C4-2B (cell line): ENCODE data around the gene CCSER1.

Experiments used
- CTCF ChIP-seq: fragments of 450-650 bp; conservative IDR thresholded peaks from 2 replicates; pipeline ENCODE4 v1.5.1; 2017; ENCODE audit warnings: mild to moderate bottlenecking
- ZFX ChIP-seq: fragments of 450-650 bp; IDR thresholded peaks from 2 replicates; pipeline ENCODE4 v1.6.1; 2017

DNA sequence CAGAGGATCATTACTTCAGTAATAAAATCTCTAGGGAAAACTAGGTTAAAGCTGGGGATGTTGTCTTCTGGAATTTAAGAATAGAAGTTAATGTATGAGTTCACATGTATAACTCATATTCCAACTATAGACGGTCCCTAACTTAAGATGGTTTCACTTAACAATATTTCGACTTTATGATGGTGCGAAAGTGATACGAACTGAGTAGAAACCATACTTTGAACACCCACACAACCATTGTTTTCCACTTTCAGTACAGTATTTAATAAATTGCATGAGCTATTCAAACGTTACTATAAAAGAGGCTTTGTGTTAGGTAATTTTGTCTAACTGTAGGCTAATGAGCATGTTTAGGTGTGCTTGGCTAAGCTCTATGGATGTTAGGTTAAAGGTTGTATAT, 38.7 kb downstream of the CCSER1 start:
- TF ChIP-seq CTCF, result no peak
- TF ChIP-seq ZFX, result no peak
